Panc1 (cell line): Measurements from ENCODE around the gene RETREG1. TPM values are rescaled to one million over a fixed set of nuclear protein-coding genes. Genes with fewer than 3 reads are reported as not detected.

ENCODE experiments used
- ATAC-seq: fragments of 200-7000 bp; cut with Tn5 transposase; 2 replicates; pipeline ENCODE4 v1.9.1; 2020; ENCODE audit warnings: mild to moderate bottlenecking, moderate library complexity
- BruUV-seq: library from RNA; stranded (reverse); fragments of 400-500 nt; replicated peaks from 2 replicates; lab custom pipeline; 2021; lab: Mats Ljungman, UMichigan
- CTCF ChIA-PET: fragments of 300-600 bp; sonication (Branson Sonifier 250); formaldehyde crosslinking; loops from one replicate; lab custom pipeline; 2022; ENCODE audit warnings: antibody characterized with exemption; lab: Charles Lee
- POLR2A ChIA-PET: fragments of 300-600 bp; sonication (Branson Sonifier 250); formaldehyde crosslinking; loops from one replicate; lab custom pipeline; 2022; ENCODE audit warnings: antibody characterized with exemption; lab: Charles Lee
- DNase-seq: peaks from one replicate; pipeline ENCODE4 v3.0.0-alpha.2; 2010; ENCODE audit warnings: low read depth, low spot score
- H3K27ac ChIP-seq: 2 replicates; pipeline ENCODE4 v1.5.1; 2011; ENCODE audit warnings: mild to moderate bottlenecking, low read length, inconsistent platforms
- H3K27me3 ChIP-seq: fragments of 200-500 bp; sonication (Bioruptor generic); 2 replicates; pipeline ENCODE4 v1.6.0; 2014; ENCODE audit warnings: low read length, inconsistent platforms; ENCODE audit not compliant: control insufficient read depth, insufficient read depth
- H3K36me3 ChIP-seq: fragments of 200-500 bp; sonication (Bioruptor generic); 2 replicates; pipeline ENCODE4 v1.5.1; 2014; ENCODE audit warnings: inconsistent platforms, mild to moderate bottlenecking, low read length, moderate library complexity; ENCODE audit not compliant: control insufficient read depth, insufficient read depth
- H3K4me1 ChIP-seq: 2 replicates; pipeline ENCODE4 v1.5.1; 2011; ENCODE audit warnings: inconsistent platforms, mild to moderate bottlenecking, low read length, moderate library complexity; ENCODE audit not compliant: control insufficient read depth, insufficient read depth
- H3K4me3 ChIP-seq, 2 experiments: 2 replicates each; pipeline ENCODE4 v1.5.1; 2011 to 2012; ENCODE audit warnings: low read depth in 2 of 2, low read length in 2 of 2, mild to moderate bottlenecking in 2 of 2, inconsistent platforms in 1 of 2, moderate library complexity in 1 of 2
- H3K9me3 ChIP-seq: fragments of 200-500 bp; sonication (Bioruptor generic); 2 replicates; pipeline ENCODE4 v1.5.1; 2014; ENCODE audit warnings: low read depth, mild to moderate bottlenecking, inconsistent platforms, low read length, moderate library complexity; ENCODE audit not compliant: control insufficient read depth, insufficient read depth
- CTCF ChIP-seq: fragments of 450-650 bp; IDR thresholded peaks from 2 replicates; pipeline ENCODE4 v1.5.1; 2017; ENCODE audit warnings: mild to moderate bottlenecking
- POLR2AphosphoS5 ChIP-seq: IDR thresholded peaks from 2 replicates; pipeline ENCODE4 v1.6.1; 2012; ENCODE audit warnings: mild to moderate bottlenecking, low read depth, low read length, moderate library complexity
- REST ChIP-seq, 2 experiments: IDR thresholded peaks; 2 replicates each; pipeline ENCODE4 v1.6.1; 2011 to 2012; ENCODE audit warnings: low read depth in 2 of 2, control low read depth in 1 of 2, low read length in 1 of 2, mild to moderate bottlenecking in 1 of 2, moderate library complexity in 1 of 2; ENCODE audit not compliant: insufficient read depth in 1 of 2
- SIN3A ChIP-seq: IDR thresholded peaks from 2 replicates; pipeline ENCODE4 v1.6.1; 2012; ENCODE audit warnings: low read depth, mild to moderate bottlenecking, low read length, moderate library complexity, borderline replicate concordance; ENCODE audit not compliant: insufficient read depth
- TCF7L2 ChIP-seq: IDR thresholded peaks from 2 replicates; pipeline ENCODE4 v1.6.1; 2011; ENCODE audit warnings: mild to moderate bottlenecking, low read depth, low read length, inconsistent platforms
- in situ Hi-C: cut with HindIII; loops from 2 replicates; pipeline ENCODE4 v1.10.0; 2016; ENCODE audit warnings: low sequenced_read_pairs, low pct_unique_long_range_greater_than_20kb
- intact Hi-C: fragments of 100-400 bp; cut with micrococcal nuclease; formaldehyde crosslinking; loops from one replicate; pipeline ENCODE4 v1.10.0; 2022; ENCODE audit not compliant: unreplicated experiment
- total RNA-seq: library from RNA; stranded (reverse); gene quantifications from one replicate; pipeline ENCODE4 v1.2.1, GENCODE V29; 2021; ENCODE audit not compliant: unreplicated experiment

RETREG1 gene
- total RNA-seq, 1 experiment from 2014 or later = 0.74 TPM

GRCh38 chr5:16485656-16486055, 131.1 kb downstream of the RETREG1 start:
- DNase-seq (no peak), ATAC-seq (no peak)
- no peaks in the 10 kb centered on the region for H3K9me3 ChIP-seq
- no peak overlapping the region for H3K4me3 ChIP-seq
- ChIA-PET CTCF (no interaction called here), POLR2A (interaction anchor here (0.6 kb wide), 1 partner anchor 70 kb away, joined by 4 read pairs; no protein-coding TSS in a partner anchor)
- BruUV-seq = no TSS peak
- TF ChIP-seq POLR2AphosphoS5 = no peak
- no peak for TF ChIP-seq REST (IDR thresholded peaks at IDR 0.05; ENCODE audit: insufficient read depth in 1 of 2, low read depth in 2 of 2, low read length in 1 of 2)
- no peak for TF ChIP-seq SIN3A
- TF ChIP-seq TCF7L2 = no peak
- no peak for TF ChIP-seq CTCF
- no peaks in the 10 kb centered on the region for H3K36me3 ChIP-seq
- H3K4me1 ChIP-seq = no peaks in the 10 kb centered on the region
- no peak overlapping the region for H3K27ac ChIP-seq
- H3K27me3 ChIP-seq = peaks cover 7% of the 10 kb centered on the region; the same call in 1 of the 2 replicates
- in situ Hi-C loops = no loop called here
- intact Hi-C loops = loop anchor here (5.0 kb wide), 2 partner anchors 177 to 717 kb away; no protein-coding TSS in a partner anchor

- ATAC-seq (no peak), DNase-seq (no peak)
- no peaks in the 10 kb centered on the region for H3K36me3 ChIP-seq
- CTCF ChIA-PET = no interaction called here
- no peaks in the 10 kb centered on the region for H3K9me3 ChIP-seq
- H3K27me3 ChIP-seq = peaks cover 7% of the 10 kb centered on the region; the same call in 1 of the 2 replicates
- H3K27ac ChIP-seq = no peak overlapping the region
- TF ChIP-seq TCF7L2 (no peak), REST (IDR thresholded peaks at IDR 0.05; ENCODE audit: insufficient read depth in 1 of 2, low read depth in 2 of 2, low read length in 1 of 2) (no peak), POLR2AphosphoS5 (no peak), SIN3A (no peak), CTCF (no peak)
- H3K4me3 ChIP-seq = no peak overlapping the region
- no TSS peak for BruUV-seq
- in situ Hi-C loops (no loop called here), intact Hi-C loops (no loop called here)
- no peaks in the 10 kb centered on the region for H3K4me1 ChIP-seq
- POLR2A ChIA-PET = no interaction called here
Measured at GRCh38 chr5:16484081-16484480, 132.7 kb downstream of the RETREG1 start.
